ENCODE results near the gene RNF168.

- TF ChIP-seq, protein P1, sequence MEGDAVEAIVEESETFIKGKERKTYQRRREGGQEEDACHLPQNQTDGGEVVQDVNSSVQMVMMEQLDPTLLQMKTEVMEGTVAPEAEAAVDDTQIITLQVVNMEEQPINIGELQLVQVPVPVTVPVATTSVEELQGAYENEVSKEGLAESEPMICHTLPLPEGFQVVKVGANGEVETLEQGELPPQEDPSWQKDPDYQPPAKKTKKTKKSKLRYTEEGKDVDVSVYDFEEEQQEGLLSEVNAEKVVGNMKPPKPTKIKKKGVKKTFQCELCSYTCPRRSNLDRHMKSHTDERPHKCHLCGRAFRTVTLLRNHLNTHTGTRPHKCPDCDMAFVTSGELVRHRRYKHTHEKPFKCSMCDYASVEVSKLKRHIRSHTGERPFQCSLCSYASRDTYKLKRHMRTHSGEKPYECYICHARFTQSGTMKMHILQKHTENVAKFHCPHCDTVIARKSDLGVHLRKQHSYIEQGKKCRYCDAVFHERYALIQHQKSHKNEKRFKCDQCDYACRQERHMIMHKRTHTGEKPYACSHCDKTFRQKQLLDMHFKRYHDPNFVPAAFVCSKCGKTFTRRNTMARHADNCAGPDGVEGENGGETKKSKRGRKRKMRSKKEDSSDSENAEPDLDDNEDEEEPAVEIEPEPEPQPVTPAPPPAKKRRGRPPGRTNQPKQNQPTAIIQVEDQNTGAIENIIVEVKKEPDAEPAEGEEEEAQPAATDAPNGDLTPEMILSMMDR (IDR thresholded peaks at IDR 0.05), result no peak
- TF ChIP-seq POLR2A (IDR thresholded peaks at IDR 0.05), result no peak
Measured at GRCh38 chr3:196444500-196444894, 59.1 kb downstream of the RNF168 start.
